GM18867 (cell line): Measurements from ENCODE around the gene TMEM170B.

Source experiments
- ATAC-seq: cut with Tn5 transposase; IDR thresholded peaks from one replicate; pipeline ENCODE4 v1.9.1; 2021; ENCODE audit warnings: mild to moderate bottlenecking, moderate library complexity; ENCODE audit not compliant: unreplicated experiment

TMEM170B gene, protein sequence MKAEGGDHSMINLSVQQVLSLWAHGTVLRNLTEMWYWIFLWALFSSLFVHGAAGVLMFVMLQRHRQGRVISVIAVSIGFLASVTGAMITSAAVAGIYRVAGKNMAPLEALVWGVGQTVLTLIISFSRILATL

DNA sequence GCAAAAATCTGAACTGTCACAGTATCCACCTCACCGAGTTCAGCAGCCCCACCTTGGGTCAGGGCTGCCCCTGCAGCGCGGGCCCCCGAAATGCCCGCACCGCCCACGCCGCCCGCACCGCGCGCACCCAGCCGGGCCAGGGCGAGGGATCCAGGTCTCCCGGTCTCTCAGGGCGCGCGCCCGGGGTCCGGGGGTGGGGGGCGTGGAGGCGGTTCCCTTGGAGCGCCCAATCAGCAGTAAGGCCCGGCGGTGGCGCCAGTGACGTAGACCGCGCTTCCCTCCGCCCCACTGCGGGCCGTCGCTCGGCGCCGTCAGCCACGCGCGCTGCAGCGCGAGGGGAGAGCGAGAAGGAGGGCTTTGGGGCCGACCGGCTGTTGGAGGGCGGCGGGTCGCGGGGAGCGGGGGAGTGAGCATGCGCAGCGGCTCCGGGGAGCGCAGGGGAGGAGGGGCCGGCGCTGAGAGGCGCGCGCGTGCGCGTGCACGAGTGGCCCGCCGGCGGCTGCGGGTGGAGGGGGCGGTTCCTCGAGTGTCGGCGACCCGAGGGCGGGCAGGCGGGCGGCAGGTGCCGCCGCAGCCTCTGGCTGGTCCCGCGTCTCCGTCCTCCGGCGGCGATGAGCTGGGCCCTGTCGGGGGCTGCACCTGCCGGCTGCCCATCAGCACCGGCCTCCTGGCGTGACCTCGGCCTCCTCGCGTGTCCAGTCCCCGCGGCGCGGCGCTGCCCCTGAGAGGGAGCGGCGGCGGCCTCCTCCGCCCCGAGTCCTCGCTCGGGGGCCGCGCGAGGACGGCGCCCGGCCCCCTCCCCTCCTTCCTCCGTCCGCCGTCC, at the start of gene TMEM170B:
Gene TMEM170B (plus strand): TSS at position 521 of the 823 bp plus-strand sequence. CDS start 529 bp downstream, outside the sequence.
- ATAC-seq: peak; percentile 96

DNA sequence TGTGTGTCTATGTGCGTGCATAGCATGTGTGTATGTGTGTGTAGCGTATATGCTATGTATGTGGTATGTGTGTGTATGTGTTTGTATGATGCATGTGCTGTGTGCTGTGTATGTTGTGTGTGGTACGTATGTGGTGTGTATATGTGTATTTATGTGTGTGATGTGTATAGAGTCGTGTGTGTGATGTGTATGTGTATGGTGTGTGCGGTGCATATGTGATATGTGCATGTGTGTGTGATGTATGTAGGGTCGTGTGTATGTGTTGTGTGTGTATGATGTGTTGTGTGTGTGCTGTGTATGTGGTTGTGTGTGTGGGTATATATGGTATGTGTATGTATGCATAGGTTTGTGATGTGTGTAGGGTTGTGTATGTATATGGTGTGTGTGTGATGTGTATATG, 46.6 kb upstream of the TMEM170B start:
- ATAC-seq: no peak

DNA sequence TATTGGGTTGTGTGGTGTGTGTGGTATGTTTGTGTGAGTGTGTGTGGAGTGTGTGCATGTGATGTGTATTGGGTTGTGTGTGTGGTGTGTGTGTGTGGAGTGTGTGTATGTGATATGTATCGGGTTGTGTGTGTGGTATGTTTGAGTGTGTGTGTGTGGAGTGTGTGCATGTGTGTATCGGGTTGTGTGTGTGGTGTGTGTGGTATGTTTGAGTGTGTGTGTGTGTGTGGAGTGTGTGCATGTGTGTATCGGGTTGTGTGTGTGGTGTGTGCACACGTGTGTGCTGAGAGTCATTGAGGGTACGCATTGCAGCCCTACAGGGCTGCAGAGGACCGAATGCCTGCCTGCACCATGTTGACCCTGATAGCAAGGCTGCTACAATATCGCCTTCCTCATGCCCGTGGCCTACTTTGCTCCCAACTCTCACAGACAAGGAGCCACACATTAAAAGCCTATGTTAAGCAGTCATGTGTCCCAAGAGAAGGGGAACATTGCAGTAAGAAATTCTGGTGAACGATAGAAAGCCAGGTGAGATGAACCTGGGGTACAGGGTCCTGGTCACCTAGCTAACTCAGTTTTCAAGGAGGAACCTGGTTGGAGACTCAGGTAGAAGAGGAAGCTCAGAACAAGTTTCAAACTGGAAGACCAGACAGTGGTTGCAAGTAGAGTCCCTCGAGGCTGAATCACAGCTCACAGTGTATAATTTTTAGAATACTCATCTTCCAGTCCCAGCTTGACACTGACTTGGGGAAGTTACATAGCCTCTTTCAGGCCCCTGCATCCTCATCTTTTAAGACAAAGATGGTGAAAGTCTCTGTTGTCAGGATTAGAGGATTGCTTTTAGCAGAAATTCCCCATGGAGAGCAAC, 45.7 kb upstream of the TMEM170B start:
- no peak for ATAC-seq

DNA sequence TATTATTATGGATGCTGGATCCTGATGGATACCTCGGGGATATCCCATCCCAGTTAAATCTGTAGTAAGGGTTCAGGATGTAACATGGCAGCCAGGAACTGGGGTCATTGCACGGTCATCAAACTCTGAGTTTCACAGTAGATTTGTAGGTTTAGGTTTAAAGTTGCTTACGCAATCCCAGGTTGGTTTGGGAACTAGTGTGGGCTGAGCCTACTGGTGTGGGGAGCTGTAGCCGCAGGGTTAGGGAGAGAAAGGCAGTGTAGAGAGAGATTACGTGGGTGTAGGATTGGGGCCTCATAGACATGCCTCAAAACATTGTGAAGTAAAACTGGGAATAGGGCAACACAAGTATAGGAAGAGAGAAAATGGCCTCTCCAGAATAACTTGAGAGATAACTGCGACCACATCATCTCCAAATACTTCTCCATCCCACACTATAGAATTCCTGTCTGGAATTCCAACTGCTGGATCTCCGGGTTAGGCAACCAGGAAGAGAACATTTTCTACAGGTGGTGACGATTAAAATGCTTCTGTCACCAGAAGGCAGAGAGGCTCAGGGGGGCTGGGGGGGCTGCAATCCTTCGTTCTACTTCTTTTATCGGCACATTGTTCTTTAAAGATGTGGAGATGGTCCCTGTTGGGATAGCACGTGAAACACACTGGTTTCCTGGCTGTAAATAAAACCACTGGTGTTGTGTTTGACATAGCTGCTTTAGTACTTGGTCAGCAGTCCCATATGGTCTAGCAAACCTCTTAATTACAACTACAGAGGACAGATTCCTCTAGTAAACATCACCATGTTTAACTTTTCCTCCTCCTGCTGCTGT, 44.9 kb upstream of the TMEM170B start:
- no peak for ATAC-seq

DNA sequence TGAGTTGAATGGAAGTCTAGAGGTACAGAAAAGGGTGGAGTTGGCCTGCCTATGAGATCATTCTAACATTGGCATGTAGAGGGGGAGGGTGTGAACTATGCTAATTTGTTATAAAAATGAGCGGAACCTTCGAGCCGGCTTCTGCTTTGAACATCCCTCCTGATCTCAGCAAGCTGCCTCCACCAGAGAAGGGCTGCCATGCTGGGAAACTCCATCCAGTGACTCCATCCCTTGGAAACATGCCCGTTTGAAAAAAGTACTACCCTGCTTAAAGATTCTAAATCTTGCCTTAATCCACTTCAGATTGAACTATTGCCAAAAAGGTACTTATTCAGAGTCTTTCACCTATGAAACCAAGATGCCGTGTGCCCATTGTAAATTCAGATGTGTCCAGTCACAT, 43.6 kb upstream of the TMEM170B start:
- no peak for ATAC-seq

DNA sequence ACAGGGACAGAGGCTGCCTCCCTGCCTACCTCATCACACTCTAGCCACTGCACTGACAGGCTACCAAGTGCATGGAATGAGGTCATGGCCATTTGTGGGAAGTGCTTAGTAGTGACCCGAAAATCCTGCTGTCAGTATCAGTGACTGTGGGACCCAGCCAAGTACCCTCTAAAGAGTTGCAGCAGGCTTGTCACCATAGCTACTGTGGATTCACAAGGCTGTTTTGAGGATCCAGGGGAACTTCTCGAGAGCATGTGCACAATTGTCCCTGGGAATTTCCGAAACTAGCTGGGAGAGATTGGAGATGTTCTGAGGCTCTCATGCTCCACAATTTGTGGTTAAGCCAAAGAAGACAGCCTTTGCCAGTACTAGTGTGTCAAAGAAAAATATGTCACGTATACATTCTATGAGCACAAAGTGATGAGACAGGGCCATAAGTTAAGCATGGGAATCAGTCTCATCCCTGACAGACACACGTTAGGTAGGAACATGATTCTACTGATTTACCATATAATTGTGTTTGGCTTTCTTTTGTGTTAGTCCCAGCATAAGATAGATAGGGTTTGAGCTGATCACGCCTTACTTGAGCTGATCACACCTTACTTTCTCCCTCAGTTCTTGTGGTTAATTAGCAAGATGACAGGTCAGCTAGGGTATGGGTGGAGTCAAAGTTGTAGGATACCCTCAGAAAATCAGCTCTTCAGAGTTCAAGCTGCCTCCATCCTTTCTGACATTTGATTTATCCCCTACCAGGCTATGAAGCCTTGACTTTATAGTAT, 42.6 kb upstream of the TMEM170B start:
- no peak for ATAC-seq

DNA sequence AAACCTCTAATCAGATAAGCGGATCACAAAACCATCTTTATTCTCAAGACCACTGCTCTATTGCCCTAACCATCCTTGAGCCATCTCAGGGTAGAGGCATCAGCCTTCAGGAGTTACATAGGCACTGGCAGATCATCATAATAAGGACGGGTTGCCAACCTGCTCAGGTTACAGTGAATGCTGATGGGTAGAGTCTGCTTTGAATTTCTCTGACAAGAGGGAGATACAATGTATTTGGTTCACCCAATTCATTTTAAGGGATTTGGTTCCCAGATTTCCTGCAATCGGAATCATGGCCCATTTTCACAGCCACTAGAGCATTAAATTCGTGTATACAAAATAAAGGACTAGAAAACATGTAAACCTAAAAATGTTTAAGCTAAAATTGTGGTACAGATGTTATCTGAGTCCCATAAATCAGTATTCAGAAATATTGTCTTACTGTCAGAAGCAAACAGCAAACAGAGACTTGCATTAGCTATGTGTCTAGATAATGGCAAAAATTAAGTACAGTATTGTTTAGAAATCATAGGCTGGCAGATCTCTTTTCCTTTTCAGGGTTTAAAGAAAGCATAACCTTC, 41.9 kb upstream of the TMEM170B start:
- ATAC-seq: no peak

DNA sequence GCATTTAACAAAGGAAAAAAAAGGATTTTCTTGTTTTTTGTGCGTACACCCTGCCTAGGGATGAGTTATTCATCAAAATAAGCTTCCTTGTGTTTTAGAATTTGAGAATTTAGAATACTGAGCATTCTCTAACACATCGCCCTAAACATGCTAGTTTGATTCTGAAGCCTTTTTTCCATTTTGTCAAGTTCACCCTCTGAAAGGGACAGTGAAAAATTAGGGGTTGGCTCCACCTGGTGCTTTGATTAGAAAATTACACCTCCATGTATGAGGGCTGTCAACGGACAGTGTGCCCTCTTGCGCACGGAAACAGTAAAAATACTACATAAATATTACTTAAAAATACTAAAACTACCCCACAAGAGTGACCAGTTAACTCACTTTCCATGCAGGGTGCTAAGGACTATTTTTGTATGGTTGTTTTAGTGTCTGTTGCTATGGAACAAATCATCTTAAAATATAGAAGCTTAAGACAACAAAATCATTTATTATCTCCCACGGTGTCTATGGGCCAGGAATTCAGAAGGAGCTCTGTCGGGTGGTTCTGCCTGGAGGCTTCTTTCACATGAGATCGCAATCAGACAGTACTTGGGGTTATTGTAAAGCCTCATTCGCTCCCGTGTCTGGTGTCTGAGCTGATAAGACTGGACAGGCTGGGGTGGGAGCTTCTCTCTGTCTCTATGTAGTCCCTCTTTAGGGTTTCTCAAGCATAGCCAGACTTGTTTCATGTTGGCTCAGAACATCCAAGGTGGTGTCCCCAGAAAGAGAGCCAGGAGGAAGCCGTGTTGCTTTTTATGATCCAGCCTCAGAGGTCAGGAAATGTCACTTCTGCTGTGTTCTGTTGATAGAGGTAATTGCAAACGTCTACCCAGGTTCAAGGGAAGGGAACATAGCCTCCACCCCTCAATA, 41.1 kb upstream of the TMEM170B start:
- ATAC-seq: peak; percentile 57

DNA sequence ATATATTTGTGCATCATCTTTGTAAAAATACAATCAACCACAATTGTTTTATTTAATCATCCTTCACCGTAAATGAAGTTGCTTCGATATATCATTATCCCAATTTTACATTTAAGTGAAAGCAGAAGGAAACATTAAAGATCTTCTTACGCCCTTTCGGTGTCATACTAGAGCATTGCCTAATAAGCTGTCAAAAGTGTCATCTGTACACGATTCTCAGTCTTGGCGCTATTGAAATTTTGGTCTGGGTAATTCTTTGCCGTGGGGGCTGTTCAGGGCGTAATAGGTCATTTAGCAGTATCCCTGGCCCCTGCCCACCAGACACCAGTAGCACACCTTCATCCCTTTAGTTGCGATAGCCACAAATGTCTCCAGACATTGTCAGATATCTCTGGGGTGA, 40.4 kb upstream of the TMEM170B start:
- ATAC-seq: no peak

DNA sequence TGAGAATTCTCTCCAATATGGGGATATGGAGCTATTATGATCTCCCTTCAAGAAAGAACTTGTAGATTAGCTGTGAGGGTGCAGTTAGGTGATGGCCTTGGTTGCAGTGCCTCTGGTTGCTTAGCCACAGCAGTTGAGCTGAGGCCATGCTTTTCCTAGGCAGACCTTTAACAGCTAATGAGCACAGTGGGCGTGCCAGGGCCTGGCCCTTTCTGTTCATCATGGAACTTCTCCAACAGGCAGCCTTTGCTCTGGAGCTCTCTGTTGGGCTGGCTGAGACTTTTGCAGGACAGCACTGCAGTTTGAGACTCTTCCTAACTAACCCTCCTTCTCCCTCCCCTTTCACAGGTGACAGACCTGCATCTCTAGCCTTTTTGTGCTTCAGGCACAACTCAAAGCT, 39.7 kb upstream of the TMEM170B start:
- ATAC-seq: no peak

DNA sequence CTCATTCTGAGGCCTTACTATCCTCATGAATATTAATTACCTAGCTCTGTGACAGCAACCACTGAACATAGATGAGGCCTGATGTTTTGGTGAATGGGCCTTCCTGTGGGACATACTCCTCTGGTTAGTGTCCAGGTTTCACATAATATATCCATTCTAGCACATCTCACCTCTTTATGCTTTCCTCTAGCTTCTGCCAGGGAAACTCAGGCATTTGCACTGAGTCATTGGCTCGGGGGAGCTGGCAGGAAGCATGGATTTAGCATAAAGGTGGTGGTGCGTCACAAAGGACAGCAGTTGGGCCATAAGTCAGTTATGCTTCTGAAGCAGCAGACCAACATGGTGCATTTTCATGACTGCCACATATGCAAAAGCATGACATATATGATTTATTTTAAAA, 37.5 kb upstream of the TMEM170B start:
- no peak for ATAC-seq

DNA sequence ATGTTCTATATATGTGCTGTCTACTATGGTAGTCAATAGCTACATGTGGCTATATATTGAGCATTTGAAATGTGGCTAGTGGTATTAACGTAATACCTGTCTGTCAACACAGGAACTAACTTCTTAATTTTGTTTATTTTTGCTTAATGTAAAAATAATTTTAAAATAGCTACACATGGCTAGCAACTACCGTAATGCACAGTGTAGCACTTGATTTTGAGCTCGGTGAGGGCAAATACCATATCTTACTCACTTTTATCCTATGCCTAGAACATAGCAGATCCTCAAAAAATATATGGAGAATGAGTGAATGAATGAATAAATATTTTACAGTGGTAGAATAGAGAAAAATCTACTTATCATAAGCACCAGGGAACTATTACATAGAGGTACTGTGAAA, 28.1 kb upstream of the TMEM170B start:
- no peak for ATAC-seq

DNA sequence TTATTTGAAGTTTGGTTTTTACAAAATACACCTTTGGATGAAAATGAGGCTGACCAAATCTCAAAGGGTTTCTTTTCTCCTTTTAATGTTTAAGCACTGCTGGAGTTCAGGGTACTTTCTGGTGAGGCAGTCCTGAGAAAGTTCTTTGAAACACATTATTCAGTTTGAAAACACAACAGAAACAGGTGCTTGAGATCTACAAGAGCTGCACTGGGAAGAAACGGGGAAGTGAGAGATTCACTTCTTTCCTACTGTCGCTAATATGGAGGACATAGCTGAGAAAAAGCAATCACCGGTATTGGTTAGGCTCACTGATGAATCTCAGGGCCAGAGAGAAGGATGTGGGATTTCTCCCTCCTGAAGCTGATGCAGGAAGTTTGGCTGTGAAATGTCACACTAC, 22.9 kb upstream of the TMEM170B start:
- peak; percentile 86 for ATAC-seq

DNA sequence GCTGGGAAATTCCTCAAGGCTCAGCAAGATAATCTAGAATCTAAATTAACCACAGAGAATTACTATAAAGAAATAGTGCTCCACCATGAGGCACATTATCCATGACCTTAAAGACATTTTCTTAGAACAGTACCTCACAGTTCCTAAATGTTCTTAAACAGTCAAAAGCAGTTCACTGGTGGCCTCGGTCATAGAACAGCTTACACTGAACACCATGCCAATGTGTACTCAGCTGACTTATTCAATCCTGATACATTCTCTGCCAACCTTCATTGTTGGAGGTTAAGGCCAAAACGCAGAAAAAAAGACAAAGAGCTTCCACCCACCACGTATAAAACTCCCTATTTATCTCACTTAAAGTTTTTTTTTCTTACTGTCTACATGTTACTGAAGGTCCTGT, 21.8 kb upstream of the TMEM170B start:
- ATAC-seq: no peak

DNA sequence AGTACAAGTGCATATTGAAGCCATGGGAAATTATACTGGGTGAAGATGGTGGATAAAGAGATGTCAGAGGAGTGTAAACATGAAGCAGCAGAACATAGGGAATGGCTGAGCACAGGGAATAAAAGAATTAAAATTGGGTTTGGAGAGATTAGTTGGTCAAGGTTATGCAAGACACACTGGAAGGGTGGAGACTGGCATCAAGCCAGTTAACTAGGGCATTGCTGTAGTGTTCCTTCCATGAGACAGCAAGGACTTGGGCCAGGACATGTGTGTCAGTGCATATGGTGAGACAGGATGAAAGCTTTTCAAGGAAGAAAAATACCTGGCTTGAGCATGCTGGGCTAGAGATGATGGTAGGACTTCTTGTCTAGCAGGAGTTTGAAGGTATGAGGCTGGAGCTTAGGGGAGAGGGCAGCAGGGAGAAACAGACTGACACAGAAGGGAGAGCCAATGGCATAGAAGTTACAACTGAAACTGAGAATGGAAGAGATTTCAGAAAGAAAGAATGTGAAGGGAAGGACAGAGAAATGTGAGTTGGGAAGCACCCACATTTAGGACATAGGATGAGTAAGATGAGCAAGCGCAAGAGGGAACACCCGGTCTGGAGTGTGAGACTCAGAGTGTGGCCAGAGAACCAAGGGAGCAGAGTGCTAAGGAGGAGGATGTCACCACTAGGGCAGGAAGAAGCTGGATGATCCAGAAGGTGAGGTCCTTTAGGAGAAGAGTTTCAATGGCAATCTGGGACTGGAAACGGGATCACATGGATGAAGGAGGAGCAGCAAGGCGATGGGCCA, 14.5 kb upstream of the TMEM170B start:
- no peak for ATAC-seq

DNA sequence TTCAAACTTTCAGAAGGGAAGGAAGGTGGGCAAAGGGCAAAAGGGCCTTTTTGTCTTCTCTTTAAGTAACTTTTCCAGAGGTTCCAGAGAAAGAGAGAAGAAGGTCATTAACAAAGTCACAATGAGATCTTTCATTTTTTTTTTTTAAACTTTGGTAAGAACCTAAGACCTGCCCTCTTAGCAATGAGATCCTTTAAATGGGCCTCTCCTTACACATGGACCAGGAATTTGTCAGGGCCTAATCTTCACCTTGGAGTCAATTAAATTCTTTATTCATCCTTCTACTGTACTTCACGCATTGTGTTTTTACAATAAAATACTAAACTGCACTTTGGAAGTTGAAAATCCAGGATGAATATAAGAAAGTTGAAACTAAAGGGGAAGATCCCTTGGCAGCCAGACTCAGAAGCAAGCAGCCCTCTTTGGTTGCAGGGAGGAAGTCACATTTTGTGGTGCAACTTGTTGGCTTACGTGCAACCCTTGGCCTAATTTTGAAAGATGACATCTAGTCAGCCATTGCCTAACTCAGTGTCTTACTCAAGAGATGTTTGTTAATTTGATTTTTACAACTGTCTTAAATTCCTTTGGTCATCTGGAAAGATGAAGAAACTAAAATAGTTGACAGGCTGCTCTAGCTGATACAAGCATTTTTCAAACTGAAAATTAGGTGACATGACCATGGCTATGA, 11.9 kb upstream of the TMEM170B start:
- ATAC-seq: no peak

DNA sequence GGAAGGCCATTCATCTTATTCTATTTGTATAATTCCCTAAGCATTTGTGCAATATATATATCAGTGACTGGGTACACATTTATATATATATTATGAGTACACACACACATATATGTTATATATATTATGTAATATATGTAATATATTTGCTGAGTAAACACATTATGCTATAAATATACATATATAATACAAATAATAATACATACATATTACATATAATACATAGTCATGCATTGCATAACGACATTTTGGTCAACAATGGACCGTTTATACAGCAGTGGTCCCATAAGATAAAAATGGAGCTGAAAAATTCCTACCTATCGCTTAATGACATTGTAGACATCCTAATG, 11.4 kb upstream of the TMEM170B start:
- ATAC-seq: no peak
